Measurements from ENCODE around the gene TEX11. TPM values are rescaled to one million over a fixed set of nuclear protein-coding genes. Genes with fewer than 3 reads are reported as not detected.
"Not testable (repeated sequence)": the region's sequence is repeated elsewhere in the genome, so short reads cannot be mapped to it uniquely, and the experiment has no call there.

The TEX11 gene
- total RNA-seq, 3 donors from 2014 or later: not detected

DNA sequence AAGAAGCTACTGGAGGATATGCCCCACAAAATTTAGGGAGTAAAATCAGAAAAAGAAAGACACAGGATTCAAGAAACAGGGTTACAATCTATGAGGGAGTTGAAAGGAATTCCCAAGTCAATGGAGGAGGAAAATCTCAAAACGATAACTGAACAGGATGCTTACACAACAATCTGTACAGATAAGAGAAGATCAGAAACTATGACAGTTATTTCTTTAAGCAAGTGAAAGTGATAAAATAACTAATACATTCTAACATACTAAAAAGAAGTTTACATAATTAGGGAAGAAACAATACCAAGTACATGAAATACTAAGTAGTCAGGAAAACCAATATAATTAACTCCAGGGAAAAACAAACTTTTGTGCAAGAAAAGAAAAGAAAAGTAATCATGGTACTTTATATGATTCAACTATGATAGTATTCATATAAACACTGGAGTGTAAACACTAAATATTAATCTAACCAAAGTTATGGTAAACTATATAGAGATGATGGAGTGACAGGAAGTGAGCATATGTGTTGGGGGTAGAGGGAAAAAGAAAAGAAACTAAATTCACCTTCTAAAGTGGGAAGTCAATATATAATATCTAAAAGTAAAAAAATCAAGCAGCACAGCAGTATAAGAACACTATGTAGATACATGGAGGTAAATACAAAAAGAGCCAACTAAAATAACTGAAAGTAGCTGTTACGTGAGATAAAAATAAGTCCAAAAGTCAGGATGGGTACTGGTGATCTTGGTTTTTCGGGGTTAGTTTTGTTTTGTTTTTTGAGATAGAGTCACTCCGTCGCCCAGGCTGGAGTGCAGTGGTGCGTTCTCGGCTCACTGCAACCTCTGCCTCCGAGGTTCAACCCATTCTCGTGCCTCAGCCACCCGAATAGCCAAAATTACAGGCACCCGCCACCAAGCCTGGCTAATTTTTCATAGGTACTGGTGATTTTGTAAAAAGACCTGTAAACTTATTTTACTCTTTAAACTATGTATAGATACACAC, 99.3 kb downstream of the TEX11 start:
- H3K36me3 ChIP-seq: no peaks in the 10 kb centered on the region
- no peaks in the 10 kb centered on the region for H3K4me1 ChIP-seq
- peaks cover 0 to 5% of the 10 kb centered on the region in 2 donors for H3K9me3 ChIP-seq
- TF ChIP-seq POLR2A (IDR thresholded peaks at IDR 0.05): no peak
- TF ChIP-seq POLR2AphosphoS5 (IDR thresholded peaks at IDR 0.05): no peak
- TF ChIP-seq, protein P1, sequence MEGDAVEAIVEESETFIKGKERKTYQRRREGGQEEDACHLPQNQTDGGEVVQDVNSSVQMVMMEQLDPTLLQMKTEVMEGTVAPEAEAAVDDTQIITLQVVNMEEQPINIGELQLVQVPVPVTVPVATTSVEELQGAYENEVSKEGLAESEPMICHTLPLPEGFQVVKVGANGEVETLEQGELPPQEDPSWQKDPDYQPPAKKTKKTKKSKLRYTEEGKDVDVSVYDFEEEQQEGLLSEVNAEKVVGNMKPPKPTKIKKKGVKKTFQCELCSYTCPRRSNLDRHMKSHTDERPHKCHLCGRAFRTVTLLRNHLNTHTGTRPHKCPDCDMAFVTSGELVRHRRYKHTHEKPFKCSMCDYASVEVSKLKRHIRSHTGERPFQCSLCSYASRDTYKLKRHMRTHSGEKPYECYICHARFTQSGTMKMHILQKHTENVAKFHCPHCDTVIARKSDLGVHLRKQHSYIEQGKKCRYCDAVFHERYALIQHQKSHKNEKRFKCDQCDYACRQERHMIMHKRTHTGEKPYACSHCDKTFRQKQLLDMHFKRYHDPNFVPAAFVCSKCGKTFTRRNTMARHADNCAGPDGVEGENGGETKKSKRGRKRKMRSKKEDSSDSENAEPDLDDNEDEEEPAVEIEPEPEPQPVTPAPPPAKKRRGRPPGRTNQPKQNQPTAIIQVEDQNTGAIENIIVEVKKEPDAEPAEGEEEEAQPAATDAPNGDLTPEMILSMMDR (IDR thresholded peaks at IDR 0.05): no peak
- intact Hi-C loops (cut with DNase I; ENCODE audit: low total_unique reads): no loop called here
- H3K4me3 ChIP-seq: no peak overlapping the region
- no peak for DNase-seq (ENCODE audit: low spot score in 2 of 2)
- no peak overlapping the region for H3K27ac ChIP-seq
- H3K27me3 ChIP-seq: peaks cover 0 to 9% of the 10 kb centered on the region in 2 donors

DNA sequence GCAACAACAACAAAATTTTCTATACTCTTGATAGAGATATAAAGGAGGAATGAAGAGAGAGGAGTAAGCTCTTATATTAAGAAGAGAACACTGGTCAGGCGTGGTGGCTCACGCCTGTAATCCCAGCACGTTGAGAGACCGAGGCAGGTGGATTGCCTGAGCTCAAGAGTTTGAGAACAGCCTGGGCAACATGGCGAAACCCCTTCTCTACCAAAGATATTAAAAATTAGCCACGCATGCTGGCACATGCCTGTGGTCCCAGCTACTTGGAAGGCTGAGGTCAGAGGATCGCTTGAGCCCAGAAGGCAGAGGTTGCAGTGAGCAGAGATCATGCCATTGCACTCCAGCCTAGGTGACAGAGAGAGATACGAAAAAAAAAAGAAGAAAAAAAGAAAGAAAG, 102.4 kb downstream of the TEX11 start:
- H3K4me3 ChIP-seq: no peak overlapping the region
- H3K27ac ChIP-seq: no peak overlapping the region
- H3K4me1 ChIP-seq: no peaks in the 10 kb centered on the region
- TF ChIP-seq, protein P1 (IDR thresholded peaks at IDR 0.05): no peak
- TF ChIP-seq POLR2AphosphoS5 (IDR thresholded peaks at IDR 0.05) (no peak), POLR2A (IDR thresholded peaks at IDR 0.05) (no peak)
- no peaks in the 10 kb centered on the region for H3K36me3 ChIP-seq
- peaks cover 0 to 2% of the 10 kb centered on the region in 2 donors for H3K9me3 ChIP-seq
- DNase-seq (ENCODE audit: low spot score in 2 of 2): no peak
- peaks cover 0 to 12% of the 10 kb centered on the region in 2 donors for H3K27me3 ChIP-seq
- intact Hi-C loops (cut with DNase I; ENCODE audit: low total_unique reads): no loop called here

- H3K27me3 ChIP-seq: peaks cover 0 to 16% of the 10 kb centered on the region in 2 donors
- H3K9me3 ChIP-seq; DNase-seq (ENCODE audit: low spot score in 2 of 2); intact Hi-C loops (cut with DNase I; ENCODE audit: low total_unique reads); H3K27ac ChIP-seq; H3K4me1 ChIP-seq; H3K4me3 ChIP-seq; H3K36me3 ChIP-seq: not testable (repeated sequence)
These were observed 111.8 kb downstream of the TEX11 start for GRCh38 chrX:70796742-70797141.

GRCh38 chrX:70774223-70774622, 134.3 kb downstream of the TEX11 start:
- Histone ChIP-seq H3K4me1 (no peaks in the 10 kb centered on the region), H3K27ac (no peak overlapping the region), H3K27me3 (peaks cover 0 to 18% of the 10 kb centered on the region in 2 donors), H3K4me3 (no peak overlapping the region), H3K36me3 (no peaks in the 10 kb centered on the region), H3K9me3 (peaks cover 0 to 5% of the 10 kb centered on the region in 2 donors)
- TF ChIP-seq POLR2AphosphoS5 (IDR thresholded peaks at IDR 0.05) (no peak), POLR2A (IDR thresholded peaks at IDR 0.05) (no peak)
- TF ChIP-seq, protein P1 (IDR thresholded peaks at IDR 0.05): no peak
- intact Hi-C loops (cut with DNase I; ENCODE audit: low total_unique reads): no loop called here
- no peak for DNase-seq (ENCODE audit: low spot score in 2 of 2)

DNA sequence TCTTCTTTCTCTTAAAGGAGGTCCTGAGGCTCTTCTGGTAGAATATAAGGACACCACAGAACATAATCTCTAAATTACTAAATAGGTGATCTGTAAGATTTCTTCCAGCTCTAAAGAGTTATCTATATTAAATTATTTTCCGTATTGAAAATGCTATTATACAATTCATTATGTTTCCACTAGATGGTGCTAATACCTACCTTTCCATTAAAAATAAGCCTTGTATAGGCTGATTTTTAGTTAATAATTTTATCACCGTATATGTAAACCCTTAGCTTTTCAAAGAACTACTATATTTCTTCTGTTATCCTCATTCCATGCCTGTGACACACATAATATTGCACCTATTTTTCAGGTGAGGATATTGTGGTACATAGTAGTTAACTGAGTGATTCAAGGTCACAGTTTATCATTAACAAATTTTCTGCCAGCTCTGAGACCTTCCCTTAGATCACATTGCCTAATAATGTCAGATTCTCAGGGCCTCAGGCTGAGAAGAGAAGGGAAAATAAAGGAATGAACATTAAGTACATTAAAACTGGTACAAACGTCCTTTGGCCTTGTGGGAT, 138.8 kb downstream of the TEX11 start:
- Histone ChIP-seq H3K27me3 (peaks cover 0 to 12% of the 10 kb centered on the region in 2 donors), H3K27ac (no peak overlapping the region), H3K4me1 (no peaks in the 10 kb centered on the region), H3K36me3 (no peaks in the 10 kb centered on the region), H3K4me3 (no peak overlapping the region), H3K9me3 (peaks cover 0 to 5% of the 10 kb centered on the region in 2 donors)
- intact Hi-C loops (cut with DNase I; ENCODE audit: low total_unique reads): no loop called here
- TF ChIP-seq, protein P1 (IDR thresholded peaks at IDR 0.05): peak in 1 of 3 donors; percentile 23
- TF ChIP-seq POLR2A (IDR thresholded peaks at IDR 0.05): no peak
- TF ChIP-seq POLR2AphosphoS5 (IDR thresholded peaks at IDR 0.05): no peak
- DNase-seq (ENCODE audit: low spot score in 2 of 2): no peak
